ENCODE measurements around the gene RASGRF2.
A peak's percentile ranks its signal among the peaks of the same experiment; 100 is the strongest.

The RASGRF2 gene

GRCh38 chr5:80956272-80956671 is 3.9 kb upstream of the RASGRF2 start:
- no peak for DNase-seq

GRCh38 chr5:80957031-80957761 is 3.0 kb upstream of the RASGRF2 start:
- peak; percentile 76 for DNase-seq

GRCh38 chr5:80958616-80959015 is 1.5 kb upstream of the RASGRF2 start:
- DNase-seq = no peak

GRCh38 chr5:80959138-80959537 is 1.0 kb upstream of the RASGRF2 start:
- no peak for DNase-seq

GRCh38 chr5:80960531-80961375 is 590 bp downstream of the RASGRF2 start:
- DNase-seq = peak; percentile 10

- no peak for DNase-seq
These were observed 1.5 kb downstream of the RASGRF2 start for GRCh38 chr5:80961376-80962281.

GRCh38 chr5:80962630-80963520 is 2.7 kb downstream of the RASGRF2 start:
- DNase-seq = no peak

GRCh38 chr5:80963521-80963895 is 3.3 kb downstream of the RASGRF2 start:
- no peak for DNase-seq

GRCh38 chr5:80963966-80964481 is 3.9 kb downstream of the RASGRF2 start:
- DNase-seq = no peak

- DNase-seq = no peak
These were observed 4.3 kb downstream of the RASGRF2 start for GRCh38 chr5:80964491-80964890.

GRCh38 chr5:80964919-80965318 is 4.8 kb downstream of the RASGRF2 start:
- DNase-seq = no peak

GRCh38 chr5:80967500-80968181 is 7.5 kb downstream of the RASGRF2 start:
- DNase-seq = no peak

GRCh38 chr5:80973027-80973426 is 12.9 kb downstream of the RASGRF2 start:
- DNase-seq = no peak

- no peak for DNase-seq
These were observed 14.9 kb downstream of the RASGRF2 start for GRCh38 chr5:80975065-80975464.

GRCh38 chr5:80976985-80977384 is 16.8 kb downstream of the RASGRF2 start:
- no peak for DNase-seq

GRCh38 chr5:80977764-80978163 is 17.6 kb downstream of the RASGRF2 start:
- no peak for DNase-seq

GRCh38 chr5:80978772-80979317 is 18.7 kb downstream of the RASGRF2 start:
- DNase-seq = no peak

GRCh38 chr5:80982093-80982492 is 21.9 kb downstream of the RASGRF2 start:
- DNase-seq = no peak

GRCh38 chr5:80985600-80986228 is 25.6 kb downstream of the RASGRF2 start:
- DNase-seq = no peak

- no peak for DNase-seq
These were observed 26.2 kb downstream of the RASGRF2 start for GRCh38 chr5:80986382-80986781.

Data from NCI-H1105 treated with DMSO at 0.1 percent for 48 hours (cell line).